Ramos (cell line): Measurements from ENCODE around the gene ABCB9.

Experiments used
- in situ Hi-C: fragments of 300-500 bp; cut with MboI; formaldehyde crosslinking; loops from one replicate; pipeline ENCODE4 v1.14.3; 2022; ENCODE audit warnings: low sequenced_read_pairs; ENCODE audit not compliant: unreplicated experiment

The ABCB9 gene

GRCh38 chr12:122966743-122967550 lies 684 bp upstream of the ABCB9 start:
- in situ Hi-C loops = no loop called here

- in situ Hi-C loops = no loop called here
These were observed 927 bp downstream of the ABCB9 start for GRCh38 chr12:122965321-122965751.

DNA sequence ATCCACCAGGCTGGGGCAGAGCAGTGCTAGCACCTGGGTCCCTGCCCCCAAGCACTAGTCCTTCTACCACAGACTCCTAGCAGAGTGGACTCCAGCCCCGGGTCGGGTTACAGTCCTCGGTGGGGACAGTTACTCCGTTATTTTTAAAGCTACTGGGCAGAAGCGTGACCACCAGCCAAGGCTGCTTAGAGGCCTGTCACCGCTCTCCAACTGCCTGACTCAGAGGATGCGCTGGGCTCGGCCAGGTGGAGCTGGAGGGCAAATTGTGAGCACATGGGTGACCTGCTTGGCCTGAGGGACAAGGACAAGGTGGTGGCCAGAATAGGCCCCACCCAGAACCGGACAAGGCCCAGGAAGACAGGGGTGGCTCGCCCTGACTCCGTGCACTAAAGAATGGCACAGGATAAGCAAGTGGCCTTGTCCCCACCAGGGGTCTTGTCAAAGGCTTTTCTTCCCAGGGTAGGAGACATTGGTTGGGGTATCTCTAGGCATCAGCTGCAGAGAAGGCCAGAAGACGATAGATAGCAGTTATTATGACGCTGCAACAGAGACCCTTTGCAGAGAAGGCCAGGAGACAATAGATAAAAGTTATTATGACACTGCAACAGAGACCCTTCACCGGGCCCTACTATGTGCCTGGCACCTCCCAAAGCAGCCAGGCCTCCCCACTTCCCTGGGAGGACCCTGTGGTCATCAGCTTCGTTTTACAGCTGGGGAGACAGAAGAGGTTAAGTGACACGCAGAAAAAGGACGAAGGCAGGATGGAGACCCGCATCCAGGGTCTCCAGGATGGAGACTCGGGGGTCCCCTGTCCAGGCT lies 1.6 kb downstream of the ABCB9 start:
- in situ Hi-C loops = no loop called here

DNA sequence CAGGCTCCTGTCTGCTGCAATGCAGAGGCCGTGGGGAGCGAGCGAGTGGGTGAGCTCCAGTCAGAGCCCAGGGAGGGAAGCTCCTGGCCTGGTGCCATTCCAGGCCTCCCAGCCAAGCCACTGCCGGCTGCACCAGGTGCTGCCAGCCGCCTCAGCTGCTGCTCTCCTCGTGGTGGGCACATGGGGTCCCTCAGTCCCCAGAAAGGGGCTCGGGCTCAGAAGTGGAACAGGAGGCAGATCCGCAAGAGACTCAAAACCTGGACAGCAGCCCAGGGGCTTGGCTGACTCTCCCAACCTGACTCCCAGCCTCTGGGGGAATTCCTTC lies 2.4 kb downstream of the ABCB9 start:
- in situ Hi-C loops = no loop called here

DNA sequence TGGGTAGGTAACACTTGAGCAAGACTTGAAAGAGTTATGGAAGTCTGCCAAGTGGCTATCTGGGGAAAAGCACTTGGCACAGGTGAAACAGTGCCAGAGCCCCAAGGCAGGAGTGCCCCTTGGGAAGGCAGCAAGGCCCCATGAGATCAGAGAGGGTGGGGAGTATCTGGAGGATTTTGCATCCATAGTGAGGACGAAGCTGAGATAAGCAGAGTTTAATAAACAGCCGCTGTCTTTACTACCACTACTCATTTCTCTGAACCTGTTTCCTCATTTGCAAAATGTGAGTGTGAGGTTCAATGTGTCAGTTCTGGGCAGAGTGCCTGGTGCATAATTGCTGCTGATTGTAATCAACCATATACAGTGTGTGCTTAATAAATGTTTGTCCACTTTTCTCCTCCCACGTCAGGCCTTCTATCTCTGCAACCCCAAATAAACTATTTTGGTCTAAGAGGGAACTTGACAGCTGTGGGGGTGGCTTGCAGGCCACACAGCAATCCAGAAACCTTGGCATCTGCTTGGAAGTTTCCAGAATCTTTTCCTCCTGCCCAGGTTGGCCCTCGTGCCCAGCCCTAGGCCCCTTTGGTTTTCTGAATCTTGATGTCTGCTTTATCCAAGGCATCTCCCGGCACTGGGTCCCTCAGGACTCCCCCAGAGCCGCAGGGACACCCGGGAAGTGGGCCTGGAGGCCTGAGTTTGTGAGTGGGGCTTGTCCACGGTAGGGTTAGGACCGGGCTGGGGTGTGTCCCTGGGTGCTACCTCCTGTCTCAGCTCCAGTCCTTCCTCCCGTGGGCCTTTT lies 4.5 kb downstream of the ABCB9 start:
- in situ Hi-C loops = no loop called here

DNA sequence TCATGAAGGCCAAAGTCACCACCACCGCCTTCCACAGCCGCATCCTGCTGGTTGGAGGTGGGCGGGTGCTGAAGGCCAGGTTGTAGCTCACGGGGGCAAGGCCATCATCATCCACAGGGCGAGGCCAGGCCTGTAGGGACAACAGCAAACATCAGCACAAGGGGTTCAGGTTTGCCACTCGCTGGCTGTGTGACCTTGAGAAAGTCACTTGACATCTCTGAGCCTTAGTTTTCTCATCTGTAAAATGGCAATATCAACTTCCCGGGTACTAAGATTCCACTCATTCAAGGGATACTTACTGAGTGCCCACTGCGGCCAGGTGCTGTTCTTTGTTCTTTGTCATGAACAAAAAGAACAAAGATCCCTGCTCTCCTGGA lies 6.1 kb downstream of the ABCB9 start:
- in situ Hi-C loops = no loop called here

DNA sequence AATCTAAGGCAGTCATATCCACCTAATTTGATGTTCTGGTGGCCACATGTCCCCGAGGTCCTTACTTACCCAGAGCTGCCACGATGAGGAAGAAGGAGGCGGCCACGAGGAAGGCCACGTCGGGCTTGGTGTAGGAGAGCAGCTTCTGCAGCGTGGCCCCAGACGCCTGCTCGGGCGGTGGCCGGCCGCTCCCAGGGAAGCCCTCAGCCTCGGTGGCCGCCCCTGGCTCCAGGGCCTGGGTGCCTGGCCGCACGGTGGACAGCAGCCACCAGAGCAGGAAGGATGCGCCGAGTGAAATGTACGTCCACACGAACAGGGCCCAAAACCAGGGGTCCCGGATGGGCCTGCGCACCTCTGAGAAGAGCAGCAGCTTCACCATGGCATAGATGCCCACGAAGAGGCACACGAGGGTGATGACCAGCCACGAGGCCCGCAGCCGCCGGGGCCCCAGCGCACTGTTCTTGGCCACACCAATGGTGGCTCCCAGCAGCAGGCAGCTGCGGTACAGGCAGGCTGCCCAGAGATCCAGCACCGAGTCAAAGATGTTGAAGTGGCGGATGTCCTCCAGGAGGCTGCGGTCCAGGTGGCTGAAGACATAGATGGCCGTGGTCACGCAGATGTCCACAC lies 6.6 kb downstream of the ABCB9 start:
- in situ Hi-C loops = no loop called here

GRCh38 chr12:122958198-122958888 lies 7.9 kb downstream of the ABCB9 start:
- in situ Hi-C loops = no loop called here

GRCh38 chr12:122956035-122956434 lies 10.2 kb downstream of the ABCB9 start:
- in situ Hi-C loops = no loop called here

DNA sequence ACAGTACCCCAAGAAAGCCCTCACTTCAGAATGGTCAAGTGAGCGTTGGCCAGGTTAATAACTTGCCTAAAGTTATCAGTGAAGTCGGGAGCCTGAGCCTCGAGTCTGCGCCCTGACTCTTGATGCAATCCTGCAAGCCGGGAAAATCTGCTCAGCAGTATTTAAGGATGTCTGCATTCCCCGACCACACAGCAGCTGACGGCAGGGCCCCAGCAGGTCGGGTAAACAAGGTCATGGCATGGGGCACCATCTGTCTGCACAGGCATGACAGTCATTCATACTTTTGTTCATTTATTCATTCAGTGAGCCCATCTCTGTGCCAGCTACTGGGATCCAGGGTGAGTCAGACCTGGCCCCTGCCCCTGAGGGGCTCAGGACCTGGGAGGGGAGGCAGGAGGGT lies 11.1 kb downstream of the ABCB9 start:
- in situ Hi-C loops = no loop called here

GRCh38 chr12:122951979-122952892 lies 14.0 kb downstream of the ABCB9 start:
- in situ Hi-C loops = loop anchor here (5.0 kb wide), 2 partner anchors 95 to 160 kb away; no protein-coding TSS in a partner anchor

GRCh38 chr12:122951406-122951805 lies 14.9 kb downstream of the ABCB9 start:
- in situ Hi-C loops = loop anchor here (5.0 kb wide), 2 partner anchors 94 to 159 kb away; no protein-coding TSS in a partner anchor

- in situ Hi-C loops = loop anchor here (5.0 kb wide), 2 partner anchors 93 to 158 kb away; no protein-coding TSS in a partner anchor
These were observed 16.2 kb downstream of the ABCB9 start for GRCh38 chr12:122949816-122950675.

DNA sequence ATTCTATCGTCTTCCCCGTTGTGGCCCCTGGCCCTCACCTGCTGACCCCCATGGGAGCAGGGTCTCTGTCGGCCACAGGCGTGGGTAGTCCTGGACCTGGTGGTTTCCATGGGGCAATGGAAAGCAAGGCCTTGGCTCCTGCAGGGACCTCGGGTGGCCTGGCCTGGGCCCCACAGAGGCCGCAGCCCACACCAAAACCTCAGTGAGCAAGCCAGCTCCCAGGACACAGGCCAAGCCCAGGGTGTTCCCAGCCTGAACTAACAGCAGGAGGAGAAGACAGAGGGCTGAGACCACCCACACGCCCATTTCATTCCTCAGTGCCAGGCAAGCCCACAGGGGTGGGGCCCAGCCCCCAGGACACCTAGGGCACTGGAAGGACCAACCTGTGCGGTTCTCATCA lies 16.9 kb downstream of the ABCB9 start:
- in situ Hi-C loops = no loop called here

- in situ Hi-C loops = no loop called here
These were observed 17.7 kb downstream of the ABCB9 start for GRCh38 chr12:122948605-122949004.

DNA sequence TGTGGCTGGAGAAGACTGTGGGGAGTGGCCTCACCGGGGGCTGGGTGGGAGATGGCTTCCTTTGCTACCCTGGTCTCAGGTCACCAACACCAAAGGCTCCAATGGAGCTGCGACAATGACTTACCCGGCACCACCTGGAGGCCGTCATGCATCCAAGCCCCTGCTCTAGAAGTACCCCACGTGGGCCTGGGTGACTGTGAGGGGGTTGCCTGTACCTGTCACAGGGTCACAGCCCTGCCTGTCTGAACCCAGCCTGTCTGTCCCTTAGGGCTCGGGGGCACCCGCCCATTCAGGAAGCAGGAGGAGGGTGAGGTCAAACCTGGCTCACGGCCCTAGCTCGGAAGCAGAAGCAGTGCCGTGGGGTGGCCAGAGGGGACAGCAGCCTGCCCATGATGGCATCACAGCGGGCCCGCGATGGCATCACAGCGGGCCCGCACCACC lies 18.9 kb downstream of the ABCB9 start:
- in situ Hi-C loops = no loop called here

DNA sequence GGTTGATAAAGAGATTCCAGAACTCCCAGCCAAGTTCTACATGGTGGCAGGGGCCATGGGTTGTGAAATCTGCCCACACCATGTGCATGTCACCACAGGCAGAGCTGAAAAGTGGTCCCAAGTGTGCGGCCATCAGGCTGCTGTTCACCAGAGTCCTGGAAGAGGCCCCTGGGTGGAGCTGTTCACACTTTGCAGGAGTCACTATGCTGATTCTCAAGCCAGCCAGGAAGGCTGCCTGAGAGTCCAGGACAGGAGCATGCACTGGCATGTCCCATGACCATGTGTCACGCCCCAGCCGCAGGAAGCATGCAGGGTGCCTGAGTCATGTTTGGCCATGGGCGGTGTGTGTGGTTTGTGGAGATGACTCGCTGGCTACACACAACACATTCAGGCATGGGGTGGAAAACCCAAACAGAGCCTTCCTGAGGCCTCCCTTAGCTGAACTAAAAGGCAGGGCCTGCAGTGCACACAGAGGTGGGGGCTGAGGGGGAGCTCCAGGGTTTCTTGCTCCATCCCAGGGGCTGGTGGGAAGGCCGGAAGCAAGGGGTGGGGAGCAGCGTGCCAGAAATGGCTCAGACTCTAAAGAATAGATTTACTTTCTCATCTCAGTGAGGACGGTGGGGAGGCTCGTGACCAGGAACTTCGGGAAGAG lies 19.4 kb downstream of the ABCB9 start:
- in situ Hi-C loops = no loop called here
